Upper lobe of left lung (tissue), 6 donors: ENCODE measurements around the gene PDE7B. TPM values are rescaled to one million over a fixed set of nuclear protein-coding genes. Genes with fewer than 3 reads are reported as not detected.

Source experiments
- ATAC-seq, 2 donors: fragments of 200-7000 bp; cut with Tn5 transposase; one replicate each; pipeline ENCODE4 v1.9.1; 2022; ENCODE audit warnings: mild to moderate bottlenecking in 2 of 2, moderate library complexity in 2 of 2; ENCODE audit not compliant: low FRiP score in 2 of 2
- DNase-seq, 2 donors: peaks; one replicate each; pipeline ENCODE4 v3.0.0-alpha.2; 2019 to 2020
- H3K27ac ChIP-seq, 4 donors: fragments of 200-600 bp; sonication (generic); one replicate each; pipeline ENCODE4 v1.5.1; 2016 to 2019
- H3K27me3 ChIP-seq, 4 donors: fragments of 200-600 bp; sonication (generic); one replicate each; pipeline ENCODE4 v1.5.1; 2017 to 2019
- H3K36me3 ChIP-seq, 4 donors: fragments of 200-600 bp; sonication (generic); one replicate each; pipeline ENCODE4 v1.5.1; 2016 to 2019
- H3K4me1 ChIP-seq, 4 donors: fragments of 200-600 bp; sonication (generic); one replicate each; pipeline ENCODE4 v1.5.1; 2018 to 2019
- H3K4me3 ChIP-seq, 4 donors: fragments of 200-600 bp; sonication (generic); one replicate each; pipeline ENCODE4 v1.5.1; 2017 to 2019; ENCODE audit warnings: mild to moderate bottlenecking in 2 of 4, moderate library complexity in 1 of 4
- H3K9me3 ChIP-seq, 4 donors: fragments of 200-600 bp; sonication (generic); one replicate each; pipeline ENCODE4 v1.5.1; 2018 to 2019
- CTCF ChIP-seq, 6 experiments: fragments of 450-650 bp in 4 of 6; fragments of 200-600 bp in 2 of 6; sonication (generic) in 2 of 6; IDR thresholded peaks; one replicate each; pipeline ENCODE4 v1.5.1; 2016 to 2019; ENCODE audit warnings: antibody characterized with exemption in 6 of 6
- EP300 ChIP-seq, 4 donors: sonication (generic); formaldehyde crosslinking; IDR thresholded peaks; one replicate each; pipeline ENCODE4 v1.5.1; 2017; ENCODE audit warnings: antibody characterized with exemption in 4 of 4, control low read depth in 2 of 4
- POLR2A ChIP-seq, 4 donors: fragments of 450-650 bp; IDR thresholded peaks; one replicate each; pipeline ENCODE4 v1.5.1; 2016 to 2017; ENCODE audit warnings: antibody characterized with exemption in 4 of 4, mild to moderate bottlenecking in 2 of 4
- POLR2AphosphoS5 ChIP-seq, 2 donors: sonication (generic); formaldehyde crosslinking; IDR thresholded peaks; one replicate each; pipeline ENCODE4 v1.5.1; 2017; ENCODE audit warnings: antibody characterized with exemption in 2 of 2
- WGBS, 2 donors: methylation state at CpG; one replicate each; pipeline ENCODE4 v1.1.5; 2017 to 2018; 5-methylcytosine and 5-hydroxymethylcytosine counted together
- total RNA-seq, 6 donors: library from RNA; depleted of rRNA in 4 of 6; stranded (reverse); fragments of >200 nt in 4 of 6; gene quantifications; one replicate each; pipeline versions ENCODE4 v1.1.0 to v1.2.1, GENCODE V29; 2016 to 2021
- donor health status: DM: no; HTN: no; CAD: no; lungs with moderate emphysema.
- donor health status: DM: no; HTN: yes; CAD: no; lungs with severe emphysema.

Gene PDE7B
- total RNA-seq, 6 donors from 2014 or later: 1.0 to 4.4 (median 2.6) TPM

GRCh38 chr6:135813401-135813800, 38.1 kb upstream of the PDE7B start:
- TF ChIP-seq EP300 (IDR thresholded peaks at IDR 0.05) (no peak), POLR2A (IDR thresholded peaks at IDR 0.05) (no peak), POLR2AphosphoS5 (IDR thresholded peaks at IDR 0.05) (no peak), CTCF (IDR thresholded peaks at IDR 0.05) (no peak)
- DNase-seq (no peak), ATAC-seq (no peak)
- no peak overlapping the region for H3K27ac ChIP-seq
- no peaks in the 10 kb centered on the region for H3K4me1 ChIP-seq
- H3K36me3 ChIP-seq: no peaks in the 10 kb centered on the region
- 77 to 81% methylated on average over 6 of the region's 6 CpGs for WGBS, 2 donors
- H3K27me3 ChIP-seq: no peaks in the 10 kb centered on the region
- no peaks in the 10 kb centered on the region for H3K9me3 ChIP-seq
- no peak overlapping the region for H3K4me3 ChIP-seq

GRCh38 chr6:135814043-135814442, 37.5 kb upstream of the PDE7B start:
- 94 to 98% methylated on average over 4 of the region's 4 CpGs for WGBS, 2 donors

GRCh38 chr6:135815216-135815615, 36.3 kb upstream of the PDE7B start:
- TF ChIP-seq POLR2A (IDR thresholded peaks at IDR 0.05): no peak
- H3K36me3 ChIP-seq: no peaks in the 10 kb centered on the region
- H3K27me3 ChIP-seq: no peaks in the 10 kb centered on the region
- DNase-seq (no peak), ATAC-seq (no peak)
- H3K4me3 ChIP-seq: no peak overlapping the region
- 75 to 85% methylated on average over 4 of the region's 4 CpGs for WGBS, 2 donors
- H3K4me1 ChIP-seq: no peaks in the 10 kb centered on the region
- no peaks in the 10 kb centered on the region for H3K9me3 ChIP-seq
- H3K27ac ChIP-seq: no peak overlapping the region

More at GRCh38 chr6:135814043-135814442, 37.5 kb upstream of the PDE7B start:
- TF ChIP-seq EP300 (IDR thresholded peaks at IDR 0.05): no peak
- TF ChIP-seq POLR2A (IDR thresholded peaks at IDR 0.05): no peak
- TF ChIP-seq CTCF (IDR thresholded peaks at IDR 0.05): no peak
- TF ChIP-seq POLR2AphosphoS5 (IDR thresholded peaks at IDR 0.05): no peak
- no peaks in the 10 kb centered on the region for H3K36me3 ChIP-seq
- ATAC-seq: no peak
- no peaks in the 10 kb centered on the region for H3K27me3 ChIP-seq
- no peaks in the 10 kb centered on the region for H3K4me1 ChIP-seq
- no peak overlapping the region for H3K4me3 ChIP-seq
- H3K27ac ChIP-seq: no peak overlapping the region
- no peak for DNase-seq
- no peaks in the 10 kb centered on the region for H3K9me3 ChIP-seq

GRCh38 chr6:135817035-135817434, 34.5 kb upstream of the PDE7B start:
- no peaks in the 10 kb centered on the region for H3K27me3 ChIP-seq
- no peaks in the 10 kb centered on the region for H3K4me1 ChIP-seq
- ATAC-seq (no peak), DNase-seq (no peak)
- 94 to 97% methylated on average over 2 of the region's 2 CpGs for WGBS, 2 donors
- no peak overlapping the region for H3K4me3 ChIP-seq
- H3K27ac ChIP-seq: no peak overlapping the region
- no peaks in the 10 kb centered on the region for H3K36me3 ChIP-seq
- no peaks in the 10 kb centered on the region for H3K9me3 ChIP-seq
- TF ChIP-seq POLR2AphosphoS5 (IDR thresholded peaks at IDR 0.05) (no peak), EP300 (IDR thresholded peaks at IDR 0.05) (no peak), POLR2A (IDR thresholded peaks at IDR 0.05) (no peak), CTCF (IDR thresholded peaks at IDR 0.05) (no peak)

GRCh38 chr6:135819665-135820064, 31.8 kb upstream of the PDE7B start:
- H3K9me3 ChIP-seq: no peaks in the 10 kb centered on the region
- ATAC-seq (peak in 1 of 2 donors; percentile 73), DNase-seq (no peak)
- H3K36me3 ChIP-seq: no peaks in the 10 kb centered on the region
- H3K4me1 ChIP-seq: no peaks in the 10 kb centered on the region
- no peak overlapping the region for H3K4me3 ChIP-seq
- H3K27ac ChIP-seq: no peak overlapping the region
- no peaks in the 10 kb centered on the region for H3K27me3 ChIP-seq
- WGBS, 2 donors: 79 to 81% methylated on average over 2 of the region's 2 CpGs
- TF ChIP-seq CTCF (IDR thresholded peaks at IDR 0.05): no peak
- no peak for TF ChIP-seq EP300 (IDR thresholded peaks at IDR 0.05)
- TF ChIP-seq POLR2A (IDR thresholded peaks at IDR 0.05): no peak
- TF ChIP-seq POLR2AphosphoS5 (IDR thresholded peaks at IDR 0.05): no peak
